ENCODE measurements around the gene HTR1E.
"Not testable (repeated sequence)": the region's sequence is repeated elsewhere in the genome, so short reads cannot be mapped to it uniquely, and the experiment has no call there.

The HTR1E gene

GRCh38 chr6:86937219-86938079 is at the start of gene HTR1E:
Gene HTR1E (plus strand): TSS chr6:86937528. CDS start chr6:87015335, 77,807 bp downstream.
- no peak for DNase-seq (ENCODE audit: low spot score)

GRCh38 chr6:86888301-86888700 is 49.0 kb upstream of the HTR1E start:
- no peak for DNase-seq (ENCODE audit: low spot score)

- not testable (repeated sequence) for DNase-seq (ENCODE audit: low spot score)
Observed at GRCh38 chr6:86897265-86897664, 40.1 kb upstream of the HTR1E start.

- no peak for DNase-seq (ENCODE audit: low spot score)
Observed at GRCh38 chr6:86913795-86914194, 23.5 kb upstream of the HTR1E start.

- DNase-seq (ENCODE audit: low spot score) = no peak
Observed at GRCh38 chr6:86916393-86916792, 20.9 kb upstream of the HTR1E start.

GRCh38 chr6:86927138-86927537 is 10.2 kb upstream of the HTR1E start:
- DNase-seq (ENCODE audit: low spot score) = not testable (repeated sequence)

GRCh38 chr6:86927859-86928258 is 9.5 kb upstream of the HTR1E start:
- not testable (repeated sequence) for DNase-seq (ENCODE audit: low spot score)

- no peak for DNase-seq (ENCODE audit: low spot score)
Observed at GRCh38 chr6:86934365-86934764, 3.0 kb upstream of the HTR1E start.

- no peak for DNase-seq (ENCODE audit: low spot score)
Observed at GRCh38 chr6:86936834-86937218, 502 bp upstream of the HTR1E start.

GRCh38 chr6:86938814-86939213 is 1.5 kb downstream of the HTR1E start:
- DNase-seq (ENCODE audit: low spot score) = no peak

GRCh38 chr6:86941461-86941860 is 4.1 kb downstream of the HTR1E start:
- DNase-seq (ENCODE audit: low spot score) = no peak

GRCh38 chr6:86942769-86943516 is 5.6 kb downstream of the HTR1E start:
- DNase-seq (ENCODE audit: low spot score) = no peak

- no peak for DNase-seq (ENCODE audit: low spot score)
Observed at GRCh38 chr6:86943819-86944407, 6.6 kb downstream of the HTR1E start.

- no peak for DNase-seq (ENCODE audit: low spot score)
Observed at GRCh38 chr6:86949771-86950170, 12.4 kb downstream of the HTR1E start.

GRCh38 chr6:86952991-86953390 is 15.7 kb downstream of the HTR1E start:
- no peak for DNase-seq (ENCODE audit: low spot score)

GRCh38 chr6:86959656-86960055 is 22.3 kb downstream of the HTR1E start:
- no peak for DNase-seq (ENCODE audit: low spot score)

- DNase-seq (ENCODE audit: low spot score) = no peak
Observed at GRCh38 chr6:86961455-86962200, 24.3 kb downstream of the HTR1E start.

- no peak for DNase-seq (ENCODE audit: low spot score)
Observed at GRCh38 chr6:86963352-86963751, 26.0 kb downstream of the HTR1E start.

- no peak for DNase-seq (ENCODE audit: low spot score)
Observed at GRCh38 chr6:86964029-86964579, 26.8 kb downstream of the HTR1E start.

GRCh38 chr6:86966271-86966670 is 28.9 kb downstream of the HTR1E start:
- DNase-seq (ENCODE audit: low spot score) = no peak

- DNase-seq (ENCODE audit: low spot score) = no peak
Observed at GRCh38 chr6:86969573-86969972, 32.2 kb downstream of the HTR1E start.

- DNase-seq (ENCODE audit: low spot score) = no peak
Observed at GRCh38 chr6:86973088-86973487, 35.8 kb downstream of the HTR1E start.

Measured in CD4-positive, alpha-beta T cell treated with Interleukin-2 at 100 ng/mL for 4 hours (primary cell).